ENCODE results near the gene PRKN. TPM values are rescaled to one million over a fixed set of nuclear protein-coding genes. Genes with fewer than 3 reads are reported as not detected.

Gene PRKN
- total RNA-seq, 1 experiment from 2014 or later = 2.0 TPM

- Histone ChIP-seq H3K4ac (ENCODE audit: low read depth, low read length) (no peak overlapping the region), H3K18ac (ENCODE audit: insufficient read length, low read depth, low read length) (no peak overlapping the region), H3K4me2 (ENCODE audit: insufficient read depth, insufficient read length, low read length) (no peak overlapping the region), H2BK120ac (ENCODE audit: low read depth, low read length, poor library complexity, severe bottlenecking) (no peak overlapping the region), H3K9me3 (ENCODE audit: control insufficient read depth, low read depth, low read length) (peaks cover 5% of the 10 kb centered on the region), H3K4me1 (ENCODE audit: insufficient read depth, low read length) (no peaks in the 10 kb centered on the region), H2BK15ac (ENCODE audit: low read depth, low read length) (no peak overlapping the region), H3K23ac (ENCODE audit: insufficient read length, low read depth, low read length) (no peak overlapping the region), H2BK5ac (ENCODE audit: insufficient read length, low read length) (no peak overlapping the region), H3K27me3 (ENCODE audit: insufficient read depth, low read length) (no peaks in the 10 kb centered on the region), H3K79me1 (ENCODE audit: insufficient read depth, low read depth, low read length, poor library complexity, severe bottlenecking) (no peaks in the 10 kb centered on the region), H4K5ac (ENCODE audit: insufficient read length, low read depth, low read length) (no peak overlapping the region), H3K79me2 (ENCODE audit: insufficient read depth, low read length) (no peaks in the 10 kb centered on the region), H2BK20ac (ENCODE audit: low read depth, low read length, poor library complexity, severe bottlenecking) (no peak overlapping the region), H4K91ac (ENCODE audit: insufficient read length, low read depth, low read length) (no peak overlapping the region), H3K27ac (ENCODE audit: insufficient read length, low read depth, low read length) (no peak overlapping the region), H3K9ac (ENCODE audit: extremely low read depth, insufficient read length, low read length) (no peak overlapping the region), H2AK5ac (ENCODE audit: insufficient read length, low read length) (no peak overlapping the region), H2BK12ac (ENCODE audit: insufficient read length, low read depth, low read length) (no peak overlapping the region), H3K23me2 (ENCODE audit: insufficient read length, low read depth, low read length, poor library complexity, severe bottlenecking) (no peaks in the 10 kb centered on the region), H2AFZ (ENCODE audit: low read length) (no peak overlapping the region), H4K8ac (replicated peaks; ENCODE audit: insufficient read length, low read depth, low read length) (no peak overlapping the region), H3T11ph (ENCODE audit: low read length) (no peak overlapping the region), H3K56ac (ENCODE audit: insufficient read length, low read depth, low read length) (no peak overlapping the region), H3K14ac (ENCODE audit: insufficient read depth, low read length) (no peak overlapping the region), H4K20me1 (ENCODE audit: control insufficient read depth, insufficient read depth, insufficient read length) (no peaks in the 10 kb centered on the region)
- WGBS (ENCODE audit: extremely low coverage, insufficient read length, low lambda C conversion rate) = no CpG with 5 or more reads among the region's 11 CpGs
- no peak for DNase-seq
- peaks cover 11 to 13% of the 10 kb centered on the region in 2 experiments for H3K9me3 Mint-ChIP-seq
- no peak overlapping the region for H3K4me3 Mint-ChIP-seq
- no peak for TF ChIP-seq CTCF (conservative IDR thresholded peaks at IDR 0.05)
- H3K27ac Mint-ChIP-seq = no peak overlapping the region; a peak in 2 of 7 replicates
- peaks cover 15 to 17% of the 10 kb centered on the region in 2 experiments for H3K4me1 Mint-ChIP-seq
- H3K27me3 Mint-ChIP-seq (ENCODE audit: low read depth) = no peaks in the 10 kb centered on the region
- peaks cover 4 to 19% (median 6%) of the 10 kb centered on the region in 3 experiments; a peak in 6 of 7 replicates for H3K36me3 Mint-ChIP-seq (ENCODE audit: insufficient read depth in 1 of 3, low read depth in 3 of 3)
Measured at GRCh38 chr6:162403031-162403430, 324.5 kb downstream of the PRKN start.
